Activated CD8-positive, alpha-beta T cell treated with anti-CD3 and anti-CD28 coated beads for 36 hours (primary cell): Measurements from ENCODE around the gene KMT5B. TPM values are rescaled to one million over a fixed set of nuclear protein-coding genes. Genes with fewer than 3 reads are reported as not detected.
A peak's percentile ranks its signal among the peaks of the same experiment; 100 is the strongest.

ENCODE experiments used
- ATAC-seq: fragments of 200-7000 bp; cut with Tn5 transposase; one replicate; pipeline ENCODE4 v1.10.0; 2021; ENCODE audit warnings: mild to moderate bottlenecking, moderate library complexity
- CTCF ChIA-PET: fragments of 350-600 bp; sonication (Branson Sonifier 250); formaldehyde crosslinking; loops from one replicate; lab custom pipeline; 2021; ENCODE audit warnings: antibody characterized with exemption; lab: Charles Lee
- POLR2A ChIA-PET: fragments of 350-600 bp; sonication (Branson Sonifier 250); formaldehyde crosslinking; loops from one replicate; lab custom pipeline; 2021; ENCODE audit warnings: antibody characterized with exemption; lab: Charles Lee
- DNase-seq: peaks from one replicate; pipeline ENCODE4 v3.0.0-alpha.2; 2020
- H3K27ac Mint-ChIP-seq: one replicate; pipeline ENCODE4 v1.8.0; 2021; ENCODE audit warnings: mild to moderate bottlenecking, mixed read lengths
- H3K27me3 Mint-ChIP-seq: one replicate; pipeline ENCODE4 v1.8.0; 2021; ENCODE audit warnings: mixed read lengths
- H3K36me3 Mint-ChIP-seq: one replicate; pipeline ENCODE4 v1.8.0; 2021; ENCODE audit warnings: low read depth, mixed read lengths
- H3K4me1 Mint-ChIP-seq: one replicate; pipeline ENCODE4 v1.8.0; 2021; ENCODE audit warnings: low read depth, mixed read lengths
- H3K4me3 Mint-ChIP-seq: one replicate; pipeline ENCODE4 v1.8.0; 2021; ENCODE audit warnings: mild to moderate bottlenecking, moderate library complexity, mixed read lengths
- H3K9me3 Mint-ChIP-seq: one replicate; pipeline ENCODE4 v1.8.0; 2021; ENCODE audit warnings: mixed read lengths
- CTCF ChIP-seq: fragments of 200-600 bp; IDR thresholded peaks from one replicate; pipeline ENCODE4 v1.8.0; 2022; ENCODE audit warnings: antibody characterized with exemption, mild to moderate bottlenecking
- intact Hi-C: fragments of 100-400 bp; cut with micrococcal nuclease; formaldehyde crosslinking; loops from one replicate; pipeline ENCODE4 v1.10.0; 2022
- total RNA-seq, 2 experiments: library from RNA; stranded (reverse); gene quantifications; one replicate each; pipeline ENCODE4 v1.2.3, GENCODE V29; 2021

Gene KMT5B
- total RNA-seq, 2 experiments from 2014 or later, result 16.9 to 17.9 TPM

- TF ChIP-seq CTCF, result no peak
- ChIA-PET POLR2A (no interaction called here), CTCF (no interaction called here)
- Mint-ChIP-seq H3K9me3 (no peaks in the 10 kb centered on the region), H3K4me1 (peaks cover 3% of the 10 kb centered on the region), H3K4me3 (no peak overlapping the region), H3K27me3 (no peaks in the 10 kb centered on the region), H3K36me3 (no peaks in the 10 kb centered on the region), H3K27ac (no peak overlapping the region)
- intact Hi-C loops, result no loop called here
- no peak for DNase-seq
- no peak for ATAC-seq
These were observed 8.3 kb upstream of the KMT5B start for GRCh38 chr11:68221406-68221805.

GRCh38 chr11:68216171-68216938, 3.3 kb upstream of the KMT5B start:
- ChIA-PET POLR2A (no interaction called here), CTCF (interaction anchor here (0.6 to 1.7 kb wide), 4 partner anchors 10 to 82 kb away, joined by 3 to 7 read pairs (median 3); no protein-coding TSS in a partner anchor)
- H3K4me1 Mint-ChIP-seq, result peaks cover 20% of the 10 kb centered on the region

GRCh38 chr11:68215524-68216170, 2.6 kb upstream of the KMT5B start:
- Mint-ChIP-seq H3K27me3 (peaks cover 9% of the 10 kb centered on the region), H3K9me3 (no peaks in the 10 kb centered on the region), H3K27ac (no peak overlapping the region), H3K4me3 (no peak overlapping the region), H3K36me3 (peaks cover 2% of the 10 kb centered on the region), H3K4me1 (peaks cover 27% of the 10 kb centered on the region)
- intact Hi-C loops, result no loop called here
- ATAC-seq (no peak), DNase-seq (no peak)
- CTCF ChIA-PET, result interaction anchor here (0.9 to 1.7 kb wide), 3 partner anchors 9 to 83 kb away, joined by 3 to 7 read pairs (median 3); no protein-coding TSS in a partner anchor
- POLR2A ChIA-PET, result no interaction called here
- TF ChIP-seq CTCF, result no peak

More at GRCh38 chr11:68216171-68216938, 3.3 kb upstream of the KMT5B start:
- no peak overlapping the region for H3K27ac Mint-ChIP-seq
- no peak overlapping the region for H3K4me3 Mint-ChIP-seq
- DNase-seq (no peak), ATAC-seq (no peak)
- no peaks in the 10 kb centered on the region for H3K9me3 Mint-ChIP-seq
- peaks cover 2% of the 10 kb centered on the region for H3K36me3 Mint-ChIP-seq
- peaks cover 9% of the 10 kb centered on the region for H3K27me3 Mint-ChIP-seq
- intact Hi-C loops, result no loop called here
- no peak for TF ChIP-seq CTCF

- DNase-seq (peak; percentile 76), ATAC-seq (peak; percentile 28)
- no peak for TF ChIP-seq CTCF
- intact Hi-C loops, result no loop called here
- no peaks in the 10 kb centered on the region for H3K9me3 Mint-ChIP-seq
- H3K4me3 Mint-ChIP-seq, result peak overlapping the region; percentile 55
- H3K27me3 Mint-ChIP-seq, result peaks cover 9% of the 10 kb centered on the region
- H3K4me1 Mint-ChIP-seq, result peaks cover 33% of the 10 kb centered on the region
- ChIA-PET CTCF (interaction anchor here (1.7 kb wide), 1 partner anchor 9 kb away, joined by 7 read pairs; no protein-coding TSS in a partner anchor), POLR2A (no interaction called here)
- H3K36me3 Mint-ChIP-seq, result peaks cover 2% of the 10 kb centered on the region
- peak overlapping the region; percentile 27 for H3K27ac Mint-ChIP-seq
These were observed 2.0 kb upstream of the KMT5B start for GRCh38 chr11:68215087-68215445.
